HG03097 (cell line): Measurements from ENCODE around the gene HERC4.
"Not testable (repeated sequence)": the region's sequence is repeated elsewhere in the genome, so short reads cannot be mapped to it uniquely, and the experiment has no call there.

Experiments
- ATAC-seq: cut with Tn5 transposase; IDR thresholded peaks from one replicate; pipeline ENCODE4 v1.9.1; 2021; ENCODE audit not compliant: unreplicated experiment, low FRiP score

The HERC4 gene

DNA sequence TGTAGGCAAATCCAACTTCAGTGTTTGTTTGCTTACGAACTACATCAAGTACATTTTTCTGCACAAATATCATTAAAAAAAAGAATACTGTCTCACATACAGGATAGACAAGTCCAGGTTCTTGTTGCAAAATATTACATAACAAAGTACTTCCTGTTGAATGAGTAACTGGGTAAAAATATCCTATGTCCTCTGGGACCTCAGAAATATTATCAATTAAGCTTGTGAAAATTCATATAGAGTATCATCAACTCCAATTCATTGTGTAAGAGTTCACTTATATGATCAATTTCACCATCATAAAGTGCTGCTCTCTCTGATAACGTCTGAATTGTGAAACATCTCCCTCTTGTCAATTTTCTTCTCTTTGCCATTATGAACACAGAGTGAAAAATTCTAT, 22.6 kb downstream of the HERC4 start:
- ATAC-seq, result no peak

DNA sequence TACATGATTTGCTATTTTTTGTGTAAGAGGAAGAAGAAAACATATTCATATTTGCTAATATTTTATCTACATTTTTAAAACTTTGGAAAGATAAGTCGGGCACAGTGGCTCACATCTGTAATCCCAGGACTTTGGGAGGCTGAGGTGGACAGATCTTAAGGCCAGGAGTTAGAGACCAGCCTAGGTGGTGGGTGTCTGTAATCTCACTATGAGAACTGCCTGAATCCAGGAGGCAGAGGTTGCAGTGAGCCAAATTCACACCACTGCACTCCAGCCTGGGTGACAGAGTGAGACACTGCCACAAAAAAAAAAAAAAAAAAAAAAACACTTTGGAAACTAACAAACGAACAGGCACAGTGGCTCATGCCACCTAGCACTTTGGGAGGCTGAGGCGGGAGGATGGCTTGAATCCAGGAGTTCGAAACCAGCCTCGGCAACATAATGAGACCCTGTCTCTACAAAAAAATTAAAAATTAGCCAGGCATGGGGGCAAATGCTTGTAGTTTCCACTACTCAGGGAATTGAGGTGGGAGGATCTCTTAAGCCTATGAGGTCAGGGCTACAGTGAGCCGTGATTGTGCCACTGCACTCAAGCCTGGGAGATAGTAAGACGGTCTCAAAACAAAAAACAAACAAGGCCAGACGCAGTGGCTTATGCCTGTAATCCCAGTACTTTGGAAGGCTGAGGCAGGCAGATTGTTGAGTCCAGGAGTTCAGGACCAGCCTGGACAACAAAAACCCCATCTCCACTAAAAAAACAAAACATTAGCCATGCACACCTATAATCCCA, 25.6 kb downstream of the HERC4 start:
- ATAC-seq, result no peak

DNA sequence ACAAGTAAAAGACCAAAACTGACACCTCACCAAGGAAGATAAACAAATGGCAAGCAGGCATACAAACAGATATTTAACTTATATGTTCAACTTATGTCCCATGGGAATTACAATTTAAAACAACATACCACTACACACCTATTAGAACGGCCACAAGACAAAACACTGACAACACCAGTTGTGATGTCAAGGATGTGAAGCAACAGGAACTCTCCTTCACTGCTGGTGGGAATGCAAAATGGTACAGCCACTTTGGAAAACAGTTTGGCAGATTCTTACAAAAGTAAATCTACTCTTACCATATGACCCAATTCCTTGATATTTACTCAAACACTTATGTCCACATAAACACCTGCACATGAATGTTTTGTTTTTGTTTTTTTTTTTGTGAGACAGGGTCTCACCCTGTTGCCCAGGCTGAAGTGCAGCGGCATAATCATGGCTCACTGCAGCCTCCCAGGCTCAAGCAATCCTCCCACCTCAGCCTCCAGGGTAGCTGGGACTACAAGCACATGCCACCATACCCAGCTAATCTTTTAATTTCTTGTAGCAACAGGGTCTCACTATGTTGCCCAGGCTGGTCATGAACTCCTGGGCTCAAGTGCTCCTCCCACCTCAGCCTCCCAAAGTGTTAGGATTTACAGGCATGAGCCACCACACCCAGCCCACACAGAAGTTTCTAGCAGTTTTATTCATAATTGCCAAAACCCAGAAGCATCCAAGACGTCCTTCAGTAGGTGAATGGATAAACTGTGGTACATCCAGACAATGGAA, 27.3 kb downstream of the HERC4 start:
- ATAC-seq, result no peak

DNA sequence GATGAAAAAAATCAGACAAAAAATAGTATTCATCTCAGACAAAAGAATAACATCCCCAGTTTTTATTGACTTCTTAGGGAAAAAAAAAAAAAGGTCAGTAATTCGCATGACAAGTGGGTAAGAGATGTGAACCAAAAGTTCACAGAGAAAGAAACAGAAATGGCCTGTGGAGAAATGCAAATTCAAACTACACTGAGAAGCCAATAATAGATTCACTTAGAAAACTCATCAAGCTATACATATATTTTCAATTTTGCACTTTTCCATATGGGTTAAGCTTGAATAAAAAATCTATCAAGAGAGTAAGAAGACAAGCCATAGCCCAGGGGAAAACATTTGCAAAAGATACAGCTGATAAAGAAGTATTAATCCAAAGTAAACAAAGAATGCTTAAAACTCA, 28.0 kb downstream of the HERC4 start:
- no peak for ATAC-seq

DNA sequence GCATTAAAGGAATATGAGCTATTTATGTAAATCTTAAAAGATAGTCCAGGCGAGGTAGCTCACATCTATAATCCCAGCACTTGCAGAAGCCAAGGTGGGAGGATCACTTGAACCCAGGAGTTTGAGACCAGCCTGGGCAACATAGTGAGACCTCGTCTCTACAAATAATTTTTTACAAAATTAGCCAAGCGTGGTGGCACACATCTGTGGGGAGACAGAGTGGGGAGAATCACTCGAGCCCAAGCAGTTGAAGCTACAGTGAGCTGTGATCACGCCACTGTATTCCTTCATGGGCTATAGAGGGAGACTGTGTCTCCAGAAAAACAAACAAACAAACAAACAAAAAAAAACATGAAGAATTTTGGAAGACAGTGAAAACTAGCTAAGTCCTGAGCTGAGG, 28.4 kb downstream of the HERC4 start:
- ATAC-seq, result no peak

DNA sequence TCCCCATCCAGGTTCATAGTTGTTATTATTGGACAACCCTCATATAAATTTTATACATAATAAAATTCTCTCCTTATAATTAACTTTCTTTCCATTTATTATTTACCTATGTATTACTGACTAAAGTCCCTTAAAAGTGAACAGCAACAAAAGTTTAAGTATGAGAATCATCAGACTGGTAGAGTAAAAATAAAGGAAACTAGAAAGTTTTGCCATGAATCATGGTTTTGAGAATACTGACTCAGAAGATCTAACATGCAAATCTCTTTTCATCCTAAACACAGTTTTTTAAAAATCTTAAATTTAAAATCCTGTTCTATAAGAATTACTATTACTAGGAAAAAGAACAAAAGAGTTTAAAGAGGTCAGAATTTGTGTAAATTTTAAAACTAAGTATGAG, 32.1 kb downstream of the HERC4 start:
- no peak for ATAC-seq

DNA sequence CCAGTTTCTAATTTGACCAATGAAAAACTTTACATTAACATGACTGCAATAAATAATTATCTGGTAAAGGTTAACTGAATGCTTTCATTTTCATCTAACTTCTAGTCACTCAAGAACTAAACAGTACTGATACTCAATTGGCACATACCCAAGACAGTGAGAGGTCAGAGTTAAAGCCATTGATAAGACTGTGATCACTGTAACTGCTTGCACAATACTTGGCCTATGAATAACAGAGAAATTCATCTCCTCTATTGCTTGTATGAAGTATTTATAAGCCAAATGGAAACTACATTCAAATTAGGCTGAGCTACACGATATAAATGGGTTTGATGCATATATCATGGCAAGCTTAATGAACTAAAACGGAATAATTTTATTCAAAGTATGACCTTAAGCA, 43.0 kb downstream of the HERC4 start:
- ATAC-seq, result no peak

DNA sequence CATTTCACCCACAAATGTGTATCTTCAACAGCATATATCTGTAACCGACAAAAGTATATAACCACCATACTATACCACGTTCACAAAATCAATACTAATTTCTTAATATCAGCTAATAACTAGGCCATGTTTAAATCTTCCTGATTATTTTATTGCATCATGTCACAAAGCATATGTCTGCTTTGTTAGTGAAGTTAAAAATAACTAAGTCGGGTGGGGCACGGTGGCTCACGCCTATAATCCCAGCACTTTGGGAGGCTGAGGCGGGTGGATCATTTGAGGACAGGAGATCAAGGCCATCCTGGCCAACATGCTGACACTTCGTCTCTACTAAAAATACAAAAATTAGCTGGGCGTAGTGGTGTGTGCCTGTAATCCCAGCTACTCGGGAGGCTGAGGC, 47.7 kb downstream of the HERC4 start:
- ATAC-seq, result no peak

DNA sequence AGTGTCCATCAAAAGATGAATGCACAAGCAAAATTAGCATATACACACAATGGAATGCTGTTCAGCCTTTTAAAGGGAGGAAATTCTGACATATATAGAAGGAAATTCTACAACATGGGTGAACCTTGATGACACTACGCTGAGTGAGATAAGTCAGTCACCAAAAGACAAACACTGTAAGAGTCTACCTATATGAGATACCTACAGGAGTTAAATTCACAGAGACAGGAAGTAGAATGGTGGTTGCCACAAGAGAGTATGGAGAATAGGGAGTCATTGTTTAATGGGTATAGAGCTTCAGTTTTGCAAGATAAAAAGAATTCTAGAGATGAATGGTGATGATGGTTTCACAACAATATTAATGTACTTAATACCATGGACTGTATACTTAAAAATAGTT, 51.8 kb downstream of the HERC4 start:
- no peak for ATAC-seq

DNA sequence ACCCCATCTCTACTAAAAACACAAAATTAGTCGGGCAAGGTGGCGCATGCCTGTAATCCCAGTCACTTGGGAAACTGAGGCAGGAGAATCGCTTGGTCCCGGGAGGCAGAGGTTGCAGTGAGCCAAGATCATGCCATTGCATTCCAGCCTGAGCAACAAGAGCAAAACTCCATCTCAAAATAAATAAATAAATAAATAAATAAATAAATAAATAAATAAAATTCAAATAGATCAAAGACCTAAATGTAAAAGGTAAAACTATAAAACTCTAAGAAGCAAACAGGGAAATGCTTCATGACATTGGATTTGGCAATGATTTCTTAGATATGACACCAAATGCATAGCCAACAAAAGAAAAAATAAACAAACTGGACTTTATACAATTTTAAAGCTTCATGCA, 52.8 kb downstream of the HERC4 start:
- not testable (repeated sequence) for ATAC-seq

DNA sequence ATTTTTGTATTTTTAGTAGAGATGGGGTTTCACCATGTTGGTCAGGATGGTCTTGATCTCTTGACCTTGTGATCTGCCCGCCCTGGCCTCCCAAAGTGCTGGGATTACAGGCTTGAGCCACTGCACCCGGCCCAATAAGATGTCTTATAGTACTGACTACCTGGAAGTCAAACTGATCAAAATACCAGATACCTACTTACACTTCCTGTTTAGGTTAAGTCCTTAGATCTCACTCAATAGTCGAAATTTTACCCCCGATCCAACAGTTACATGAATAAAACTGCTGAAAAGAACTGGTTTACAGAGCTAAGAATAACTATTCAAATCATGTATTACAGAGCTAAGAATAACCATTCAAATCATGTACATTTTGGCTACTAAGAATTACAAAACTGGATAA, 58.6 kb downstream of the HERC4 start:
- ATAC-seq, result not testable (repeated sequence)

DNA sequence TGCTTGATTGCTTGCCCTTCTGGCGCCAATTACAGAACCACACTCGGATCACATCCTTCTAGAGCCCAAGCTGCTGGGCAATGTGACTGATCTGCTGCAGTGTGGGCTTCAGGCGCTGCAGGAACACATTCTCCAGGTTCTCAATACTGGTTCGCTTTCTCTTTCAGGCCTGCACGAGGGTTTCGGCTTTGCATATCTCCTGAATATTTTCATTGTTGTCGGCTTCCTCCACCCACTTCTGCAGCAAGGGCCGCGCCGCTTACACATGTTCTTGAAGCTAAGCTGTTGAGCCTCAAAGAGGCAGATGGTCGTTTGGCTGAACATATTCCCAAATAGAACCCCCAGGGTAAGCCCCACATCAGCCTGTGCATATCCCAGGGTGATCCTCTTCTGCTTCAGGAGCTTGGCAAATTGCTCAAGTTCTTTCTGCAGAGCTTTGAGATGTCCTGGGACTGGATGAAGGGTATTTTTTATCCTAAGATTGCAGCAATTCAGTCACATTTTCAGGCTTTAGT, 64.6 kb downstream of the HERC4 start:
- no peak for ATAC-seq

DNA sequence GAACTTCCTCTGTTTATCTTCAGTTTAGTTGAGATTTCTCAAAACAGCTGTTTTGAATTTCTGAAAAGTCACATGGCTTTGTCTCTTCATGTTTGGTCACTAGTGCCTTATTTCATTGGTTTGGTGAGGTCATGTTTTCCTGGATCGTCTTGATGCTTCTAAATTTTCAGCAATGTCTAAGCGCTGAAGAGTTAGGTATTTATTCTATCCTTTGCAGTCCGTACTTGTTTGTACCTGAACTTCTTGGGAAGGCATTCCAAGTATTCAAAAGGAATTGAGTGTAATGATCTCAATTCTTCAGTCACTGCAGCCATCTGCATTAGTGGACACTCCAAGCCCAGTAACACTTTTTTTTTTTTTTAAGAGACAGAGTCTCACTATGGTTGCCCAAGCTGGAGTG, 67.7 kb downstream of the HERC4 start:
- ATAC-seq, result no peak

DNA sequence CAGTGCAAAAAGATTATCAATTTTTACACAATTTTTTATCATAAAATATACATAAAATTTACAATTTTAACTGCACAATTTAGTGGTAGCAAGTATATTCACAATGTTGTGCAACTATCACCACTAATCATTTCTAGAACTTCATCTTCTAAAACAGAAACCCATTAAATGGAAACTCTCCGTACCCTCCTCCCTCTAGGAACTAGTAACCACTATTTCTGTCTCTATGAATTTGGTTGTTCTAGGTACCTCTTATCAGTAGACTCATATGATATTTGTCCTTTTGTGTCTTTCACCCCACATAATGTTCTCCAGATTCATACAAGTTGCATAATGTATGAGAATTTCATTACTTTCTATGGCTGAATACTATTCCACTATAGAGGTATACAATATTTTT, 73.5 kb downstream of the HERC4 start:
- no peak for ATAC-seq

DNA sequence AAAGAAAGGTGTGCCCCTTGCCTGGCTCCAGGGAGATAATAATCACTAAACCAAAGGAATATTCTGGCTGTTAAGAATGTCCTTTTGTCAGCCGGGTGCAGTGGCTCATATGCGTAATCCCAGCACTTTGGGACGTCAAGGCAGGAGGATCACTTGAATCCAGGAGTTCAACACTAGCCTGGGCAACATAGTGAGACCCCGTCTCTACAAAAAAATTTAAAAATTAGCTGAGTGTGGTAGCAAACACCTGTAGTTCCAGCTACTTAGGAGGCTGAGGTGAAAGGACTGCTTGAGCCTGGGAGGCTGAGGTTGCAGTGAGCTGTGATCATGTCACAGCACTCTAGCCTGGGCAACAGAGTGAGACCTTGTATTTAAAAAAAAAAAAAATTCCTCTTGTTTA, 74.1 kb downstream of the HERC4 start:
- no peak for ATAC-seq

DNA sequence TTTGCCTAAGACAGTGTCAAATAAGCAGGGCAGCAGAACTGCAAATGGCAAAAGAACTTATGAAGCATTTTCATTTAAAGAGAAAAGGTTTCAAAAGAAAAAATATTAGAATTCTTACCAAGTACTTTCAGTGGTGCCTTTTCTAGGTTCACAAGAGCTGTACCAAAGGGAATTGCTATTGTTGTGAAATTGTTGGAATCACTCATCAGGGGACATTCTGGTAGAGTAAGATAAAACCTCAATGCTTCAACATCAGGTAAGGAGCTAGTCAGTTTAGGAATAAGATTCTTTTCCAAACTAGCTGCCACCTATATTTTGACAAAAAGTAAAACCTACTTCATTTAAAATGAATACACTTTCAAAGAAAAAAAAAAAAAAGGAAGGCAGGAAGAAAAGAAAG, 85.0 kb downstream of the HERC4 start:
- ATAC-seq, result no peak

DNA sequence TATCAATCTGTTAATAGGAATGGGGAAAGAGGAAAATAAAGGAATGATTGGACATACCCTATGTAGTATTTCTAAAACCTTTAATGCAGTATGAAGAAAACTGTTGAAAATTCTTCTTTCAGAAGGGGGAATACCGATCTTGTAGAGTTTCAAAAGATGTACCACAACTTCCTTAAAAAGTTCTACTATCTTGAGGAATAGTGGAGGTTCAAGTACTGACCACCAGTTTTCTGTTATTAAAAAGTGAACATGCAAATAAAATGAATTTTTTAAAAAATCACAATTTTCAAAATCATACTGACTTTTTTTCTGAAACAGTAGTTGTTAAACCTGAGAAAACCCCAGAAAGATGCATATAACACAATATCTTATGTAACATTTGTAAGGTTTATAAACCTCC, 86.5 kb downstream of the HERC4 start:
- ATAC-seq, result no peak

DNA sequence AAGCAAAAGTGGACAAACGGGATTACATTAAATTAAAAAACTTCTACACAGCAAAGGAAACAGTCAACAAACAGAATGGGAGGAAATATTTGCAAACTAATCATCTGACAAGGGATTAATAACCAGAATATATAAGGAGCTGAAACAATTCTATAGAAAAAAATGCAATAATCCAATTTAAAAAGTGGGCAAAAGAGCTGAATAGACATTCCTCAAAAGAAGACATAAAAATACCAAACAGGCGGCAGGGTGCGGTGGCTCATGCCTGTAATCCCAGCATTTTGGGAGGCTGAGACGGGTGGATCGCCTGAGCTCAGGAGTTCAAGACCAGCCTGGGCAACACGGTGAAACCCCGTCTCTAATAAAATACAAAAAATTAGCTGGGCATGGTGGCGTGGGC, 92.5 kb downstream of the HERC4 start:
- not testable (repeated sequence) for ATAC-seq

DNA sequence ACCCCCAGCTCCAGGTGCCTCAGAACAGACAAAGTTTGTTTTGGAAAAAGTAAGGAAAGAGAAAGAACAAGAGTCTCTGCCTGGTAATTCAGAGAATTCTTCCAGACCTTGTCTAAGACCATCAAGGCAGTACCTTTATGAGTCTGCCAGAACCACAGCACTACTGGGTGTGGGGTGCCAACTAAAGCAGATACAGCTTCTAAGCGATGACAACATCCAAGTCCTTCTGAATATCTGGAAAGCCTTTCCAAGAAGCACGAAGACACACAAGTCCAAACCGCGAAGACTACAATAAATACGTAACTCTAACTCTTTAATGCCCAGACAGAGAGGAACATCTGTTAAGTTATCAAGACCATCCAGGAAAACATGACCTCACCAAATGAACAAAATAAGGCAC, 96.3 kb downstream of the HERC4 start:
- no peak for ATAC-seq

DNA sequence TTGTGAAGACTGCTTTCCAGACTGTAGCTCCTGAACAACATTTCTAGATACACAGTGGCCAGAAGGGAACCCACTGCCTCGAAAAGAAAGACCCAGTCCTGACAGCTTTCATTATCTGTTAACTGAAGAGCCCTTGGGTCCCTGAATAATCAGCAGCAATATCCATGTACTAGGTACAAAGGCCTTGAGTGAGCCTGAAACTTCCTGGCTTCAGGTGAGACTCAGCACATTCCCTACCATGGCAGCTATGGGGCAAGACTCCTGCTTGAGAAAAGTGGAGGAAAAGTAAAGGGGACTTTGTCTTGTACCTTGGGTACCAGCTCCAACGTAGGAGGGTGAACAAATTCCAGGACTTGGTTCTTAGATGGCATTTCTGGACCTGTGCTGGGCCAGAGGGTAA, 97.8 kb downstream of the HERC4 start:
- ATAC-seq, result no peak

DNA sequence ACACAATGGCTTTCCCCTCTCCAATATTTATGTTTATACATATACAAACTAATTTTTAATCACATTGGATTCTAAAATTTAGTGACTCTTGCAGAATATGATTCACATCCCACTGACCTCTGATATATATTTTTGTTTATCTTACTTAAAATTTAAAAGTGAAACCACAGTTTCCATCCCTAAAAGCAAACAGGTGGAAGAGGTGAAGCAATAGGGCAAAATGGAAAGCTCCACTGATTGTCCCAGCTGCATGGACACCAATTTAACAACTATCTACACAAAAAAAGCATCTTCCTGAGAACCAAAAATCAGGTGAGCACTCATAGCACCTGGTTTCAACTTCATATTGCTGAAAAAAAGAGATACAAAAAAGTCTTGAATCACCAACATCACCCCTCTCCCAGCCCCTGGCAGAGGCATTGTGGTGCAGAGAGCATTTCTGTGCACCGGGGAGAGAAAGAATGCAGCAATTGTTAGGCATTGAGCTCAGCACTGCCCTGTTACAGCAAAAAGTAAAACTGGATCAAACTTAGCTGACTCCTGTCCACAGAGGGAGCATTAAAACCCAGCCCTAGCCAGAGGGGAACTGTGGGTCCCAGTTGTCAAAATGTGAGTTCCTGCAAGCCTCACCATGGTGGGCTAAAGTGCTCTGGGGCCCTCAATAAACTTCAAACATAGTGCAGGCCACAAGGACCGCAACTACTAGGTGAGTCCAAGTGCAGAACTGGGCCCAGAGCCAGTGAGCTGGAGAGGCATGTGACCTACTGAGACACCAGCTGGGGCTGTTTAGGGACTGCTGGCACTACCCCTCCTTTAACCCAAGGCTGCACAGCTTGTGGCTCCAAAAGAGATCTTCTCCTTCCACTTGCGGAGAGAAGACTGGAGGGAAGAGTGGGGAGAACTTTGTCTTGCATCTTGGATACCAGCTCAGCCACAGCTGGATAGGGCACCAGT, 98.5 kb downstream of the HERC4 start:
- no peak for ATAC-seq
